ENCODE measurements around the gene TTC8. TPM values are rescaled to one million over a fixed set of nuclear protein-coding genes. Genes with fewer than 3 reads are reported as not detected.

Gene TTC8
- total RNA-seq, 1 donor from 2014 or later = 10.8 TPM

DNA sequence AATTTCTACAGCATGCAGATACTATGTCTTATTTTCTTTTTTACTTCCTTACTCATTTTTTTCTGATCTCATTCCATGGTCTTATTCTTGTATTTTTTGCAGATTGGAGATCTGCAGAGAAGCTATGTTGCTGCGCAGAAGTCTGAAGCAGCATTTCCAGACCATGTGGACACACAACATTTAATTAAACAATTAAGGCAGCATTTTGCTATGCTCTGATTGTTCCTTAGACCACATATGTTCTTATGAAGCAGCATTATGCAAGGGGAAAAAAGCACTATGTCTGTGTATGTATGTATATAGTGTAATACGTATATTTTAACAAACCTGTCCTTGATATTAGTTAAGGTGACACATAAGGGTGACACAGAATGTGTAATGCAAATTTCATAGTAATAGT lies 52.7 kb downstream of the TTC8 start:
- no peak overlapping the region for H3K4me3 ChIP-seq (ENCODE audit: low read depth, low read length)
- TF ChIP-seq CTCF (conservative IDR thresholded peaks at IDR 0.05; ENCODE audit: low read depth, low read length) = no peak
- DNase-seq (ENCODE audit: low read depth) = no peak

DNA sequence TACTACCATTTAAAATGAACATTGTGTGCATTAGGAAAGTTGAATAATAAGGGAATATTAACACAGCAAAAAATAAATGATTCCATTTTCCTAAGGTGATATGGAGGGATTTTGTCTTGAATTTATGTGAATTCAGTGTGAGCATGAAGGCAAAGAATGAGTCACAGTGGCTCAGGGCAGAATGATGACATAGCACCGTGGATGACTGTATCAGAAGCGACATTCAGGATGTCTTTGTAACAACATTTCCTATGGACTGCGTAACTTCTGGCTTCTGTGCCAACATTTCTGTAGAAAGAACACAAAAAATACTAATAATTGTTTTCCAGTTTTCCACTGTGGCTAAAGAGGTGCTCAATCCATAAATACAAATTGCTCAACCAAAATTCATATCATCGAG lies 54.6 kb downstream of the TTC8 start:
- H3K4me3 ChIP-seq (ENCODE audit: low read depth, low read length) = no peak overlapping the region
- DNase-seq (ENCODE audit: low read depth) = no peak
- no peak for TF ChIP-seq CTCF (conservative IDR thresholded peaks at IDR 0.05; ENCODE audit: low read depth, low read length)

DNA sequence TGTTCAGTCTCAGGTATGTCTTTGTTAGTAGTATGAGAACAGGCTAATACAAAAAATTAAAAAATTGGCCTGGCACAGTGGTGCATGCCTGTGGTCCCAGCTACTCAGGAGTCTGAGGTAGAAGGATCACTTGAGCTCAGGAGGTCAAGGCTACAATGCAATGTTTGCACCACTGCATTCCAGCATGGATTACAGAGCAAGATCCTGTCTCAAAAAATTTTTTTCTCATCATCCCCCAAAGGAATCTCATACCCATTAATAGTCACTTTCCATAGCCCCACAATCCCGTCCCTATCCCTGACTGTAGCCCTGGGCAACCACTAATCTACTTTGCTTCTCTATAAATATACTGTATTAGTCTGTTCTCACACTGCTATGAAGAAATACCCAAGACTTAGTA lies 57.8 kb downstream of the TTC8 start:
- TF ChIP-seq CTCF (conservative IDR thresholded peaks at IDR 0.05; ENCODE audit: low read depth, low read length) = no peak
- H3K4me3 ChIP-seq (ENCODE audit: low read depth, low read length) = no peak overlapping the region
- no peak for DNase-seq (ENCODE audit: low read depth)

DNA sequence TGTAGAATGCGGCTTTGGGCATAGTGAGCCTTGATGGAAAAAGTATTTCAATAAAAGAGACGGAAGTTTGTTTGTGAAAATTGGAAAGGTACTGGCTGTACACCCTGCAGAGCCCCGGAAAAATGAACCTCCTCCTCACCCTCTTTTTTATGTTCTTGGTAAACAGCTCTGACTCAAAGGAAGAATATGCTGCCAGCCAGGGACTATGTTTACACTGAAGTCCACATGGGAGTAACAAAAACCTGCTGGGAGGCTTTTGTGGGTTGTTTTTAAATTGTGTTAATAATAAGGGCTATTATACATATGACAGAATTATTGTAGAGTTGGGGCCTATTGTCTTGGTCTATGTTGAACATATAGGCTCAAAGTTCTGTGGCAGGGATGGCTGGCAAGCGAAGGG lies 70.7 kb downstream of the TTC8 start:
- TF ChIP-seq CTCF (conservative IDR thresholded peaks at IDR 0.05; ENCODE audit: low read depth, low read length) = no peak
- DNase-seq (ENCODE audit: low read depth) = no peak
- H3K4me3 ChIP-seq (ENCODE audit: low read depth, low read length) = no peak overlapping the region

DNA sequence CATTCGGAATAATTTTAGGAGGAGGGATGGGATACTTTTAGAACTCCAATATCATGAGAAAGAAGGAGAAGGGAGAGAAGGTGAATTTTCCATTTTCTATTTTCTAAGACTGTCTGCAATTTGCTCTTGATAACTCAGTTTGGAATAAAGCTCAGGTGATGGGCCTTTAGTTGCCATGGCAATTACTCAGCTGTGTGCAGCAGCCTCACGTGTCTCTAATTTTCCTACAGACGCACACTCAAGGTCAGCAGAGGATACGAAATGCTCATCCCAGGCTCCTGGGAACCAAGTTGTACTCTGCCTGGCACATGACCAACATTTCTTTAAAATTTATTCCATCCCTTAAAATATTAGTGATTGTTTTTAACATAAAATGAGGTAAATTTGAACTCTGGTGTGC lies 76.7 kb downstream of the TTC8 start:
- DNase-seq (ENCODE audit: low read depth) = no peak
- no peak overlapping the region for H3K4me3 ChIP-seq (ENCODE audit: low read depth, low read length)

DNA sequence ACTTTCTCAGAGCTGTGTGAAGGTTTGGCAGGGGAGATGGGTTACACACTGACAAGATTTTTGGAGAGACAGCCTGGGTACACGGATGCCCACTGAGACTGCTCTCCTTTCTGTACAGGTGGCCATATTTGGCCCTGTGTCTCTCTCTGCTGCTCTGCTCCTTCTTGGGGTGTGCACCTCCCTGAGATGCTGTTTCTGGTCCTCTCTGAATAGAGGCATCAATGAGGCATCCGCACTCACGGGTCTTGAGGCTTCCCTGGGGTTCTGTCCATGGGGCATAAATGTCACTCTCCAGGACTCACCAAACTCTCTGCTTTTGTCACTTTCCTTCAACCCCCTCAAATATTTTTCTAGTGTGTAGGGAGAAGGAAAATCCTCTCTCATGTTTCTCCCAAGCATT lies 77.5 kb downstream of the TTC8 start:
- no peak for DNase-seq (ENCODE audit: low read depth)
- no peak for TF ChIP-seq CTCF (conservative IDR thresholded peaks at IDR 0.05; ENCODE audit: low read depth, low read length)
- no peak overlapping the region for H3K4me3 ChIP-seq (ENCODE audit: low read depth, low read length)

More for the DNA sequence above, 76.7 kb downstream of the TTC8 start:
- TF ChIP-seq CTCF (conservative IDR thresholded peaks at IDR 0.05; ENCODE audit: low read depth, low read length) = no peak

- no peak for TF ChIP-seq CTCF (conservative IDR thresholded peaks at IDR 0.05; ENCODE audit: low read depth, low read length)
- DNase-seq (ENCODE audit: low read depth) = no peak
- H3K4me3 ChIP-seq (ENCODE audit: low read depth, low read length) = no peak overlapping the region
These were observed 78.4 kb downstream of the TTC8 start for GRCh38 chr14:88902850-88903249.
